Osteoblast (primary cell): ENCODE results near the gene ADGRD1. TPM values are rescaled to one million over a fixed set of nuclear protein-coding genes. Genes with fewer than 3 reads are reported as not detected.

Experiments used
- DNase-seq: peaks from one replicate; pipeline ENCODE4 v3.0.0; 2011; ENCODE audit warnings: low spot score, mixed read lengths; ENCODE audit not compliant: insufficient read length; ENCODE audit errors: missing footprints
- H2AFZ ChIP-seq: 2 replicates; pipeline ENCODE4 v1.6.0; 2011; ENCODE audit warnings: mild to moderate bottlenecking, low read length
- H3K27ac ChIP-seq: 2 replicates; pipeline ENCODE4 v1.5.1; 2011; ENCODE audit warnings: mild to moderate bottlenecking, low read depth, low read length, moderate library complexity
- H3K27me3 ChIP-seq: 2 replicates; pipeline ENCODE4 v1.6.0; 2012; ENCODE audit warnings: mild to moderate bottlenecking, control low read depth, inconsistent platforms, low read length, moderate library complexity; ENCODE audit not compliant: insufficient read depth
- H3K36me3 ChIP-seq: 2 replicates; pipeline ENCODE4 v1.5.1; 2011; ENCODE audit warnings: mild to moderate bottlenecking, low read length, control low read depth, moderate library complexity; ENCODE audit not compliant: insufficient read depth
- H3K4me1 ChIP-seq: 2 replicates; pipeline ENCODE4 v1.5.1; 2011; ENCODE audit warnings: mild to moderate bottlenecking, low read length, control low read depth, moderate library complexity; ENCODE audit not compliant: insufficient read depth
- H3K4me2 ChIP-seq: 2 replicates; pipeline ENCODE4 v1.6.0; 2011; ENCODE audit warnings: mild to moderate bottlenecking, low read length; ENCODE audit not compliant: insufficient read depth
- H3K4me3 ChIP-seq: fragments of 200-600 bp; sonication (generic); 3 replicates; pipeline ENCODE4 v1.5.1; 2012; ENCODE audit warnings: mild to moderate bottlenecking, low read length, inconsistent platforms; ENCODE audit not compliant: insufficient read depth
- H3K79me2 ChIP-seq: 2 replicates; pipeline ENCODE4 v1.6.0; 2012; ENCODE audit warnings: mild to moderate bottlenecking, low read length, control low read depth, inconsistent platforms; ENCODE audit not compliant: insufficient read depth
- H3K9me3 ChIP-seq: 2 replicates; pipeline ENCODE4 v1.5.1; 2011; ENCODE audit warnings: low read depth, low read length, control low read depth
- H4K20me1 ChIP-seq: 2 replicates; pipeline ENCODE4 v1.6.0; 2012; ENCODE audit warnings: mild to moderate bottlenecking, low read length, control low read depth; ENCODE audit not compliant: insufficient read depth
- total RNA-seq: library from RNA; depleted of rRNA; stranded (reverse); fragments of >200 nt; gene quantifications from 2 replicates; pipeline ENCODE4 v1.2.3, GENCODE V29; 2012
- TF ChIP-seq, protein P1 (sequence below): IDR thresholded peaks from 2 replicates; pipeline ENCODE4 v1.5.1; 2011; ENCODE audit warnings: mild to moderate bottlenecking, low read depth, low read length, moderate library complexity; ENCODE audit errors: extremely low read depth

The ADGRD1 gene
- total RNA-seq, 1 donor = 0.72 TPM

DNA sequence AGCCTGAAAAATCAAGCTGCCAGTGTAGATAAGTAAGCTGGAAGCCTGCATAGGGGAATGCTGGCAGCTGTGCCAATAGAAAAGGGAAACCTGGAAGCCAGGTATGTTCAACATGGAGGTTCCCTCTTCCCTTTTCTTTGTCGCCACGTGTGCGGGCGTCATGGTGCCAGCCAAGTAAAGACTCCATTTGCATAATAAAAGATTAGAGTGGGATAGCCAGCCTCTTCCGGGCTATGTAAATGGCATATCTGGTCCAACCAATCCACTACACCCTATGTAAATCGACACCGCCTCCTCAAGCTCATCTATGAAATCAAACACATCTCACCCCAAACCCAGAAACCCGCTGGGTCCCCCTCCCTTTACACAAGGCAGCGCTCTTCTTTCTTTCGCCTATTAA is 5.6 kb upstream of the ADGRD1 start:
- H3K4me2 ChIP-seq = no peak overlapping the region
- no peak overlapping the region for H3K27ac ChIP-seq
- no peaks in the 10 kb centered on the region for H3K79me2 ChIP-seq
- H3K9me3 ChIP-seq = no peaks in the 10 kb centered on the region
- no peaks in the 10 kb centered on the region for H3K4me1 ChIP-seq
- TF ChIP-seq, protein P1, sequence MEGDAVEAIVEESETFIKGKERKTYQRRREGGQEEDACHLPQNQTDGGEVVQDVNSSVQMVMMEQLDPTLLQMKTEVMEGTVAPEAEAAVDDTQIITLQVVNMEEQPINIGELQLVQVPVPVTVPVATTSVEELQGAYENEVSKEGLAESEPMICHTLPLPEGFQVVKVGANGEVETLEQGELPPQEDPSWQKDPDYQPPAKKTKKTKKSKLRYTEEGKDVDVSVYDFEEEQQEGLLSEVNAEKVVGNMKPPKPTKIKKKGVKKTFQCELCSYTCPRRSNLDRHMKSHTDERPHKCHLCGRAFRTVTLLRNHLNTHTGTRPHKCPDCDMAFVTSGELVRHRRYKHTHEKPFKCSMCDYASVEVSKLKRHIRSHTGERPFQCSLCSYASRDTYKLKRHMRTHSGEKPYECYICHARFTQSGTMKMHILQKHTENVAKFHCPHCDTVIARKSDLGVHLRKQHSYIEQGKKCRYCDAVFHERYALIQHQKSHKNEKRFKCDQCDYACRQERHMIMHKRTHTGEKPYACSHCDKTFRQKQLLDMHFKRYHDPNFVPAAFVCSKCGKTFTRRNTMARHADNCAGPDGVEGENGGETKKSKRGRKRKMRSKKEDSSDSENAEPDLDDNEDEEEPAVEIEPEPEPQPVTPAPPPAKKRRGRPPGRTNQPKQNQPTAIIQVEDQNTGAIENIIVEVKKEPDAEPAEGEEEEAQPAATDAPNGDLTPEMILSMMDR = no peak
- no peaks in the 10 kb centered on the region for H4K20me1 ChIP-seq
- no peak overlapping the region for H2AFZ ChIP-seq
- no peaks in the 10 kb centered on the region for H3K36me3 ChIP-seq
- no peaks in the 10 kb centered on the region for H3K27me3 ChIP-seq
- no peak overlapping the region for H3K4me3 ChIP-seq
- DNase-seq = no peak

DNA sequence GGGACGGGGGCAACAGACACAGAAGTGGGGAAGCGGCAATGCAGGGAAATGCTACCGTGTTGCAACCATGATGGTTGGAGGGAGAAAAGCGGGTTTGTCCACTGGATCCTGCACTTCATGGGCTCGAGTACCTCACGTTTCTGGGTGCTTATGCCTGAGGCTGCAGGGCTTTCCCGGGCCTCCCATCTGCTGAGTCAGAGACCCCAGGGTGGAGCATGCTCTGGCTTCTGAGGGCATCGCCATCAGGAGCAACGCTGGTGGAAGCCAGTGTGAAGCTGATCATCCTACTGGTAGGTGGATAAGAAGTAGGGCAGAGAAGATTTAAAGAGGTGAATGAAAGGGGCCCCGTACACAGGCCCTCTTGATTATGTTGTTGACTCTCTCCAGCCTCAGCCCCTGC is 5.0 kb upstream of the ADGRD1 start:
- no peak for DNase-seq
- Histone ChIP-seq H3K4me2 (no peak overlapping the region), H3K27ac (no peak overlapping the region), H3K36me3 (no peaks in the 10 kb centered on the region), H2AFZ (no peak overlapping the region), H3K27me3 (no peaks in the 10 kb centered on the region), H3K79me2 (no peaks in the 10 kb centered on the region), H4K20me1 (no peaks in the 10 kb centered on the region), H3K9me3 (no peaks in the 10 kb centered on the region), H3K4me3 (no peak overlapping the region), H3K4me1 (no peaks in the 10 kb centered on the region)
- TF ChIP-seq, protein P1 = no peak

DNA sequence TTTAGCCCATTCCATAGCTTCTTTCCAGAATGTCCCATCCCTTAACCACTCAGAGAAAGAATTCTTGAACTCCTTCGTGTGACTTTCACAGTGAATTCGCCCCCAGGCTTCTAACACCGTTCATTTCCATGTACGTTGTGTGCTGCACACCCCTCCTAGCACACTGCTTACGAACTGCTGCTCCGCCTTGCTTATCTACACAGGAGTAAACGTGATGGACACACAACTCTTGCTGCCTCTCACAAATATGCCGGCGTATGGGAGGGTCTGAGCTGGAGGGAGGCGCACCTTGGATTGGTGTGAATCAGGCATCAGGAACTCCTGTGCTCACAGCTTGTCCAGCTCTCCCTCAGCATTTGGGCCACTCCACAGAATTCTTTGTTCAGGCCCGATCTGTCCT is 3.9 kb upstream of the ADGRD1 start:
- no peaks in the 10 kb centered on the region for H4K20me1 ChIP-seq
- no peaks in the 10 kb centered on the region for H3K79me2 ChIP-seq
- no peak overlapping the region for H3K27ac ChIP-seq
- TF ChIP-seq, protein P1 = no peak
- DNase-seq = no peak
- no peaks in the 10 kb centered on the region for H3K27me3 ChIP-seq
- no peaks in the 10 kb centered on the region for H3K4me1 ChIP-seq
- no peaks in the 10 kb centered on the region for H3K9me3 ChIP-seq
- H3K36me3 ChIP-seq = no peaks in the 10 kb centered on the region
- H3K4me2 ChIP-seq = no peak overlapping the region
- no peak overlapping the region for H3K4me3 ChIP-seq
- H2AFZ ChIP-seq = no peak overlapping the region

DNA sequence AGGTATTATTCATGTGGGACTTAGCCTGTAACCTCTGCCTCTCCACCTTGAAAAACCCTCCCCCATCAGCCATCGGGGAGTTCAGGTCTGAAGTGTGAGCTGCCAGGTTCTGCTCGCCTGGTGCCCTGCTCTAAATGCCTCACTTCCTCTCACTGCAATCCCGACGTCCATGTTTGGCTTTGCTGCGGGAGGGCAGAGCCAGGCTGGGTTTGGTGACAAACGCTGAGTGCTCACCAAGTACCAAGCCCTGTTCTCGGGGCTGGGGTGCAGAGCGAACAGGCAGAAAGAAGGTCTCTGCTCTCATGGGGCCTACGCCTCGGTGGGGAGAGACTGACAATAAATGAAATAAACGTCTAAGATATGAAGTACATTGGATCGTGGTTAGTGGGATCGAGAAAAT is 2.1 kb upstream of the ADGRD1 start:
- Histone ChIP-seq H3K4me1 (no peaks in the 10 kb centered on the region), H3K27me3 (no peaks in the 10 kb centered on the region), H3K27ac (no peak overlapping the region), H3K4me3 (no peak overlapping the region), H3K9me3 (no peaks in the 10 kb centered on the region), H3K4me2 (no peak overlapping the region), H3K79me2 (no peaks in the 10 kb centered on the region), H3K36me3 (no peaks in the 10 kb centered on the region), H2AFZ (no peak overlapping the region), H4K20me1 (no peaks in the 10 kb centered on the region)
- TF ChIP-seq, protein P1 = no peak
- DNase-seq = no peak
